Spleen (tissue), 7 donors: ENCODE measurements around the gene FCRL4.

Source experiments
- POLR2A ChIP-seq, 3 donors: fragments of 450-650 bp; IDR thresholded peaks; one replicate each; pipeline ENCODE4 v1.5.1; 2017; ENCODE audit warnings: antibody characterized with exemption in 3 of 3, mild to moderate bottlenecking in 1 of 3
- POLR2AphosphoS5 ChIP-seq, 3 donors: sonication (generic); formaldehyde crosslinking; IDR thresholded peaks; one replicate each; pipeline ENCODE4 v1.5.1; 2017; ENCODE audit warnings: antibody characterized with exemption in 3 of 3
- TF ChIP-seq, protein P1 (sequence below), 11 experiments: fragments of 200-600 bp in 7 of 11; fragments of 450-650 bp in 4 of 11; sonication (generic) in 4 of 11; IDR thresholded peaks in 8 of 11; conservative IDR thresholded peaks in 3 of 11; 1 replicate in 7 of 11; 2 replicates in 4 of 11; pipeline versions ENCODE4 v1.4.0 to v1.8.0; 2016 to 2021; ENCODE audit warnings: antibody characterized with exemption in 11 of 11, inconsistent platforms in 4 of 11, mild to moderate bottlenecking in 1 of 11
- donor health status: DM: no; HTN: no; CAD: no; lungs with moderate emphysema.
- donor health status: DM: no; HTN: no; CAD: no.
- donor health status: DM: no; HTN: no; CAD: no.

DNA sequence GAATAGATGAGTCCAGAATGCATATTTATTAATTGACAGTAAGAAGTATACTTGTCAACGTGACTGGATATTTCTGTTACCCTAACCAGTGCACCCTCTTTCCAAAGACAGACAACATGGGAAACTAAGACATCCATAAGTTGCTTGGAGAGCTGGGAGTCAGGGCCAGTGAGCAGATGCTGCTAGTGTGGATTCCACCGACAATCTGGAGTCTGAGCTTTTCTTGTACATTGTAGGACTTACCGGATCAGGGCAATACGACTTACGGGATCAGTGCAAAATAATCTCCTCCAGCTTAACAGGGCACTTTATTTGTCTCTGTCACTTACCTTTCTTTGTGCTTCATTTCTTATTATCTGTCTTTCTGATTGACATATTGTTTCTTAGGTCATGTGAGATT, 24.6 kb upstream of the FCRL4 start:
- TF ChIP-seq, protein P1, sequence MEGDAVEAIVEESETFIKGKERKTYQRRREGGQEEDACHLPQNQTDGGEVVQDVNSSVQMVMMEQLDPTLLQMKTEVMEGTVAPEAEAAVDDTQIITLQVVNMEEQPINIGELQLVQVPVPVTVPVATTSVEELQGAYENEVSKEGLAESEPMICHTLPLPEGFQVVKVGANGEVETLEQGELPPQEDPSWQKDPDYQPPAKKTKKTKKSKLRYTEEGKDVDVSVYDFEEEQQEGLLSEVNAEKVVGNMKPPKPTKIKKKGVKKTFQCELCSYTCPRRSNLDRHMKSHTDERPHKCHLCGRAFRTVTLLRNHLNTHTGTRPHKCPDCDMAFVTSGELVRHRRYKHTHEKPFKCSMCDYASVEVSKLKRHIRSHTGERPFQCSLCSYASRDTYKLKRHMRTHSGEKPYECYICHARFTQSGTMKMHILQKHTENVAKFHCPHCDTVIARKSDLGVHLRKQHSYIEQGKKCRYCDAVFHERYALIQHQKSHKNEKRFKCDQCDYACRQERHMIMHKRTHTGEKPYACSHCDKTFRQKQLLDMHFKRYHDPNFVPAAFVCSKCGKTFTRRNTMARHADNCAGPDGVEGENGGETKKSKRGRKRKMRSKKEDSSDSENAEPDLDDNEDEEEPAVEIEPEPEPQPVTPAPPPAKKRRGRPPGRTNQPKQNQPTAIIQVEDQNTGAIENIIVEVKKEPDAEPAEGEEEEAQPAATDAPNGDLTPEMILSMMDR (IDR thresholded peaks at IDR 0.05 in 8 of 11, conservative IDR thresholded peaks at IDR 0.05 in 3 of 11): no peak
- TF ChIP-seq POLR2AphosphoS5 (IDR thresholded peaks at IDR 0.05) (no peak), POLR2A (IDR thresholded peaks at IDR 0.05) (no peak)
